NOMO-1 treated with dmso at 0.1 percent for 144 hours (cell line): ENCODE data around the gene VGLL2.
"Not testable (repeated sequence)": the region's sequence is repeated elsewhere in the genome, so short reads cannot be mapped to it uniquely, and the experiment has no call there.

Experiments used
- DNase-seq: peaks from one replicate; lab custom pipeline; 2025; ENCODE audit not compliant: unreplicated experiment; lab: John Stamatoyannopoulos, UW

Gene VGLL2

GRCh38 chr6:117265410-117266256, at the start of gene VGLL2:
Gene VGLL2, plus strand, starts transcription at chr6:117265558. Its CDS starts 206 bp downstream, at chr6:117265764.
- DNase-seq = no peak

GRCh38 chr6:117222861-117223260, 42.5 kb upstream of the VGLL2 start:
- DNase-seq = no peak

GRCh38 chr6:117226778-117227177, 38.6 kb upstream of the VGLL2 start:
- no peak for DNase-seq

- no peak for DNase-seq
These were observed 38.0 kb upstream of the VGLL2 start for GRCh38 chr6:117227245-117227962.

GRCh38 chr6:117228202-117228601, 37.2 kb upstream of the VGLL2 start:
- no peak for DNase-seq

GRCh38 chr6:117229870-117230269, 35.5 kb upstream of the VGLL2 start:
- DNase-seq = no peak

- no peak for DNase-seq
These were observed 33.9 kb upstream of the VGLL2 start for GRCh38 chr6:117231466-117231865.

- DNase-seq = no peak
These were observed 33.2 kb upstream of the VGLL2 start for GRCh38 chr6:117232196-117232595.

- DNase-seq = no peak
These were observed 32.2 kb upstream of the VGLL2 start for GRCh38 chr6:117233145-117233544.

- no peak for DNase-seq
These were observed 27.8 kb upstream of the VGLL2 start for GRCh38 chr6:117237561-117237960.

GRCh38 chr6:117244571-117244970, 20.8 kb upstream of the VGLL2 start:
- not testable (repeated sequence) for DNase-seq

- DNase-seq = not testable (repeated sequence)
These were observed 20.4 kb upstream of the VGLL2 start for GRCh38 chr6:117244979-117245378.

GRCh38 chr6:117253785-117254184, 11.6 kb upstream of the VGLL2 start:
- DNase-seq = no peak

GRCh38 chr6:117262799-117263198, 2.6 kb upstream of the VGLL2 start:
- no peak for DNase-seq

GRCh38 chr6:117263353-117263927, 1.9 kb upstream of the VGLL2 start:
- no peak for DNase-seq

GRCh38 chr6:117264369-117264691, 1.0 kb upstream of the VGLL2 start:
- no peak for DNase-seq

- no peak for DNase-seq
These were observed 507 bp upstream of the VGLL2 start for GRCh38 chr6:117264692-117265409.

- DNase-seq = no peak
These were observed 1.1 kb downstream of the VGLL2 start for GRCh38 chr6:117266257-117267053.

GRCh38 chr6:117267054-117267347, 1.6 kb downstream of the VGLL2 start:
- no peak for DNase-seq

- no peak for DNase-seq
These were observed 2.6 kb downstream of the VGLL2 start for GRCh38 chr6:117267766-117268534.
